GM21737 (cell line): Measurements from ENCODE around the gene NEURL1.
A peak's percentile ranks its signal among the peaks of the same experiment; 100 is the strongest.

Experiments
- ATAC-seq: cut with Tn5 transposase; IDR thresholded peaks from one replicate; pipeline ENCODE4 v1.9.1; 2021; ENCODE audit warnings: mild to moderate bottlenecking, moderate library complexity; ENCODE audit not compliant: unreplicated experiment

The NEURL1 gene, protein sequence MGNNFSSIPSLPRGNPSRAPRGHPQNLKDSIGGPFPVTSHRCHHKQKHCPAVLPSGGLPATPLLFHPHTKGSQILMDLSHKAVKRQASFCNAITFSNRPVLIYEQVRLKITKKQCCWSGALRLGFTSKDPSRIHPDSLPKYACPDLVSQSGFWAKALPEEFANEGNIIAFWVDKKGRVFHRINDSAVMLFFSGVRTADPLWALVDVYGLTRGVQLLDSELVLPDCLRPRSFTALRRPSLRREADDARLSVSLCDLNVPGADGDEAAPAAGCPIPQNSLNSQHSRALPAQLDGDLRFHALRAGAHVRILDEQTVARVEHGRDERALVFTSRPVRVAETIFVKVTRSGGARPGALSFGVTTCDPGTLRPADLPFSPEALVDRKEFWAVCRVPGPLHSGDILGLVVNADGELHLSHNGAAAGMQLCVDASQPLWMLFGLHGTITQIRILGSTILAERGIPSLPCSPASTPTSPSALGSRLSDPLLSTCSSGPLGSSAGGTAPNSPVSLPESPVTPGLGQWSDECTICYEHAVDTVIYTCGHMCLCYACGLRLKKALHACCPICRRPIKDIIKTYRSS

GRCh38 chr10:103493362-103493915, at the start of gene NEURL1:
TSS of gene NEURL1 (plus strand) at chr10:103493705. CDS start at chr10:103494388, 683 bp downstream.
- ATAC-seq, result no peak

GRCh38 chr10:103444478-103444877, 49.0 kb upstream of the NEURL1 start:
- ATAC-seq, result no peak

DNA sequence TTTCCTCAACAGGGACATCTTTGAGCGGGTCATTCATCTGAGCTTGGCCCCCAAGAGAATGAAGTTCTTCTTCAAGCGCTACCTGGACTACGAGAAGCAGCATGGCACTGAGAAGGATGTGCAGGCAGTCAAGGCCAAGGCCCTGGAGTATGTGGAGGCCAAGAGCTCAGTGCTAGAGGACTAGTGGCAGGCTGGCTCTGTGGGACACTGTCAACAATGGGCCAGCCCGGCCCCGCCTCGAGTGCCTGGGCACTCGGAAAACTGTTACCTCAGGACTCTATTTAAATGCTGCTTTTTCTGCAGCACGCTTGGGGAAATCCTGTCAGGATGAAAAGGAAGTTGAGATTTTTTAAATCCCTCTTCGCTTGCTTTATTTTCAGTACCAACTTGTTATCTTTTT, 48.1 kb upstream of the NEURL1 start:
- ATAC-seq, result no peak

GRCh38 chr10:103445767-103446567, 47.5 kb upstream of the NEURL1 start:
- no peak for ATAC-seq

- no peak for ATAC-seq
Observed at GRCh38 chr10:103447187-103447586, 46.3 kb upstream of the NEURL1 start.

DNA sequence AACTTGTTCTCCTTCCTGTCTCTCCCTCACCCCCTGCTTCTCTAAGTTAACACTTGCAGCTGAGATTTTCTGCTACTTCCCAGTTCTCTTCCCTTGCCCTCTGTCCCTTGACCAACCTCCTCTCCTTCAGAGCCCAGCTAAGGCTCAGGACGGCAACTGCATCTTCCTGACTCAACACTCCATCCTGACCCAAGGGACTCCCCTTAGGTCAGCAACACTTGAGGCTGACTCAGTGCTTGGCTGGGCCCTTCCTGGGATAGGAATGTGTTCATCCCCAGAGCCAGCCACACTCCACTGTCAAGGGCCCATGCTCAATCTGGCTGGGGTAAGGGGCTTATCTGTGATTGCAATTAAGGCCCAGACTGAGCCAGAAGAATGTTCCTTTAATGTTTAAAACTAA, 44.8 kb upstream of the NEURL1 start:
- ATAC-seq, result no peak

DNA sequence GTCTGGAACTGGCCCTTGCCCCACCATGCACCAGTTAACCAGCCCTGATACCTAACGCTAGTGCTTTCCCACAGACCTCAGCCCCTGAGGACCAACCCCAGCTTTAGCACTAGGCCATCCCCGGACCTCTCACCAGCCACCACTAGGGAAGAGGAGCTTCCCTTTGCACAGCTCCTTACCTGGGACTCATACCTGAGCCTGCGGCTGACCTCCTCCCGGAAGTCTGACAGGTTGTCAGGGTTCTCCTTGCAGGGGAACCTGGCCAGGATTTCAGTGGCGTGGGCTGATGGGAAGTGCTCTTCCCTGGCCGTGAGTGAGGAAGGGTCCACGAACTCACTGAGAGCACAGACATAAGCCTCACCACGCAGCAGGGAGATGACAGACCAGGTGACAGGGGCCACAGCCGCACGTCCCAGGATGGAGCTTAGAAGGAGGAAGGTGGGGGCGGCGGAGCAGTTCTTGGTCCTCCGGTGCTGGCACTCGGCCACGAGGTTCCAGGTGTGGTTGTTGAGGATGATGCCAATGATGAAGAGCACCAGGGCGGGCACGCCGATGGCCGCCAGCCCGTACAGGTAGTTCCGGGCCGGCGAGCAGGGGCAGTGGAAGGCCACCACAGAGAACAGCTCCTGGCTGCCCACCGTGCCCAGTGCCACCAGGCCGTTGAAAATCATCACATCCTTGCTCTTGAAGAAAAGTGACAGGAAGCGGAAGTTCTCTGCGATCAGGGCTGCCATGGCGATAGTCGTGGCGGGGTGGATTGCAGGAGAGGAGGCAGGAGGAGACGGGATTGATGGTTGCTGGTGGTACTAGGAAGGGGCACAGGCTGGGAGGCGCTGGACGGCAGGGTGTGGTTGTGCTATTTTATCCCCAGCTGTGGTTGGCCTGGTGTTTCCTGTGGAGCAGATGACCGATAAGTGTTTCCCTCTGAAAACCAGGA, 44.0 kb upstream of the NEURL1 start:
- no peak for ATAC-seq

DNA sequence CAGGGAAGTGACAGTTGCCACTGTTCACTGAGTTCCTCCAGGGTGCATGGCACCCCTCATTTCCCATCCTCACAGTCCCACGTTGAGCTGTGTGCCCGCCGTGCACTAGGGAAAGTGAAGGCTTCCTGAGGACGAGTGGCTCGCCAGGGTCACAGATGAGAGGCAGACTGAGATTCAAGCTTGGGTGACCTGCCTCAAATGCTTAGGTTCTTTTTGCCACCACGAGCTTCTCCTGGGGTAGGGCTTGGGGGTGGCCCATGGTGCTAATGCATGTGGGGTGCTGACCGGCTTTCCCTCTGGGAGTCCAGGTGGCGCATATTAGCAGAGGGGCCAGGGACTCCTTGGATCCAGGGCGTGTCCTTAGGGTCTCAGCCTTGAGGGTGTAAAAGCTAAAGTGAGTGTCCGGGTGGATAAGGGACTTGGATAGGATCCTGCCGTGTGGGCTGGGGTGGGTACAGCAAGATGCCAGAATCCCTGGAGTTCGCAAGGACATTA, 43.3 kb upstream of the NEURL1 start:
- ATAC-seq, result no peak

GRCh38 chr10:103451091-103451813, 42.3 kb upstream of the NEURL1 start:
- no peak for ATAC-seq

GRCh38 chr10:103451831-103452505, 41.5 kb upstream of the NEURL1 start, which contains the start of gene CALHM2:
TSS of gene CALHM2 (minus strand) at chr10:103452370. CDS start at chr10:103449941, 2,429 bp downstream.
- peak; percentile 50 for ATAC-seq

- no peak for ATAC-seq
Observed at GRCh38 chr10:103452506-103453230, 40.8 kb upstream of the NEURL1 start.

DNA sequence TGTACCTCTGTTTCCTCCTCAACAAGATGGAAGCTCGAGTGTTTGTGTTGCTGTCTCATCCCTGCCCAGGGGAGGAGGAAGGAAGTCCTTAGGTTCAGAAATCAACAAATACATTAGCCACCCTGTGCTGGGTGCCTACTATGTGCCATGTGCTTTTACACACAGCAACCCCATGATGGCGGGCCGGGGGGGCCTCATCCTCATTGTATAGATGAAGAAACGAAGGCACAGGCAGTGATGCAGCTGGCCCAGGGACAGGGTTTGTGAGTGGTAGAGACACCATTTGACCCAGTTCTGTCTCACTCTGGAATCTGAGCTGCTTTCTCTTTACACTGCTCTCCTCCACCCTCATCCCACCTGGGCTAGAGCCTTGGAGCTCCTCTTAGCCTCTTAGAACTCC, 39.5 kb upstream of the NEURL1 start:
- ATAC-seq, result no peak

DNA sequence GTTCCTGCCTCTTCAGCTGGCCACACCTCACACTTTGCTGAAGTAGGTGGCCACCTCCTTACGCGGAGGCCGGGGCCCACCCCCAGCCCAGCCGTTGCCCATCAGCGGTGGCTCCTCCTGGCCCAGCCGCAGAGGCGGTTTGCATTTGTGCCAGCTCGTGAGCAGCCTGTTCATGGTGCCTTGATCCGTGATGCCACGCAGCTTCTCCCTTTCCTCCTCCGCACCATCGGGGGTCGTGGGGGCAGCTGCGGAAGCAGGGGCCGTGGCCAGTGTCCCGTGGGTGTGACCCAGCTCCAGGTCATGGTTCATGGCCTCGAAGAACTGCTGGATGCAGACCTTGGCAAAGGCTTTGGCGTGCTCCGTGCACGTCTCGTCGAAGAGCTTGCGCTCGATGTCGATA, 38.3 kb upstream of the NEURL1 start:
- no peak for ATAC-seq

DNA sequence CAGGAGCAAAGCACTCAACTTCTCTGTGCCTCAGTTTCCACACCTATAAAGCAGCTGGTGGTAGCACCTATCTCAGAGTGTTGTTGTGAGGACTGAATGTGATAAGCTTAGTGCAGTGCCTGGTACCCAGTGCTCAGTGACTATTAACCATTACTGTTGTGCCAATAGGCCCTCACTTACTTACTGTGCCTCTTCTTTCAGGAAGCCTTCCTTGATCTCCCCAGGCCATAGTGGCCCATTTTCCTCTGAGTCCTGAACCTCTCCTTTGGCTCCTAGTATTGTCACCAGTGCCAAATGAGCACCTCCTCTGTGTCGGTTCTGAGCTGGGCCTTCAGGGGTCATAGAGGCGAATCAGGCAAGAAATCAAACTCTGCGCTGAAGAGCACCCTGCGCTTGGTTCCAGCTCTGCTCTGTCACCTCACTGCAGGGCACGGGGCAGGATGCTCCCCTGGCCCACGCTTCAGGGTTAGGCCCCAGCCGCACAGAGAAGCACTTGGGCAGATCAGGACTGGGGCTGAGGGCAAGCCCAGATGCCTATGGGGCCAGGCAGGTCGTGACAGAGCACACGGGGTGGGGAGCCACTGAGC, 37.3 kb upstream of the NEURL1 start:
- no peak for ATAC-seq

DNA sequence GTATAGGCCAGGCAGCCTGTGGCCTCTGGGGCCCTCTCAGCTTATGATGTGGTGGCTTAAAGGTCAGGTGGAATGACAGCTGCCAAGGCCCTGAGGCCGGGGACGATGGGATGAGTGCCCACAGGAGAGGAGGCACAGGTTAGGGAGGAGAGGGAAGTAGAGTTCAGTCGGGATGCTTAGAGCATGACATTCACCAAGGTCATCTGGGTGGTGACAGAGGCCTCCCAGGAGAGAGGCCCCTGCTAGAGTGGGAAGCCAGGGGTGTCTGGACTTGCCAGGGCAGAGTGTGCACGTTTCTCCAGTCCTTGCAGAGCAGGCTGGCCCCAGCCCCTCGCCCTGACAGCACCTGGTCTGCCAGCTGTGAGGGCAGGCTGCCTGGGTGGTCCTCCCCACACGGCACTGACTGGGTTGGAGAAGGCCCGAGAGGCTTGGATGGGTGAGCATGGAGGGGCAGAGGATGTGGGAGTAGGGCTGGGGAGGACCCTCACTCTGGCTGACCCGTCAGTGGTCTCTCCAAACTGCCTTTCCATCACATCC, 36.3 kb upstream of the NEURL1 start:
- ATAC-seq, result no peak

GRCh38 chr10:103457896-103458583, 35.5 kb upstream of the NEURL1 start:
- no peak for ATAC-seq

DNA sequence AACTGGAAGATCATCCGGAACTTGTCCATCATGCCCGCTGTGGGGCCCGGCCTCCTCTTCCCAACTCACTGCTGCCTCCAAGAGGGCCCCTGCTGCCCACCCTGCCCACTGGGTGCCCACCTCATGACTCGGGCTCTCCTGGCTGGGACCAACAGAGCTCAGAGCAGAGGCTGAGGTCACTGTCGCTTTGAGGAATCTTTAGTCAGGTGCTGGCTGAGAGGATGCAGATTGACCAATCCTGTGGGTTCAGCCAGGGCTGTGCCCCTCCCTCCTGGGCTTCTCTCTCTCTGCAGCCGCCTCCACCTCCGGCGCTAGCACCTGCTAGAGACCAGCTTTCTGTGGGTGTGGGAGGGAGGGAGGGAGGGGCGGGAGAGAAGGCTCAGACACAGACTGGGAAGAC, 34.8 kb upstream of the NEURL1 start, which contains the start of gene CALHM1:
CALHM1 (minus strand) TSS at position 181 of the 400 bp plus-strand sequence; CDS start at position 32, 149 bp downstream.
- ATAC-seq, result no peak
